Cardiac fibroblast (primary cell): ENCODE results near the gene AFAP1L1.
"Not testable (repeated sequence)": the region's sequence is repeated elsewhere in the genome, so short reads cannot be mapped to it uniquely, and the experiment has no call there.

Experiments used
- DNase-seq, 2 donors: peaks; one replicate each; pipeline versions ENCODE4 v3.0.0 to v3.0.0-alpha.2; 2010; ENCODE audit warnings: low read depth in 2 of 2
- H3K4me3 ChIP-seq, 2 donors: replicated peaks in 1 of 2; 1 replicate in 1 of 2; 2 replicates in 1 of 2; pipeline ENCODE4 v1.5.1; 2011; ENCODE audit warnings: low read depth in 2 of 2, low read length in 2 of 2, mild to moderate bottlenecking in 2 of 2, moderate library complexity in 1 of 2
- TF ChIP-seq, protein P1 (sequence below): IDR thresholded peaks from one replicate; pipeline ENCODE4 v1.5.1; 2011; ENCODE audit warnings: low read depth, mild to moderate bottlenecking, low read length, inconsistent platforms

AFAP1L1 gene

DNA sequence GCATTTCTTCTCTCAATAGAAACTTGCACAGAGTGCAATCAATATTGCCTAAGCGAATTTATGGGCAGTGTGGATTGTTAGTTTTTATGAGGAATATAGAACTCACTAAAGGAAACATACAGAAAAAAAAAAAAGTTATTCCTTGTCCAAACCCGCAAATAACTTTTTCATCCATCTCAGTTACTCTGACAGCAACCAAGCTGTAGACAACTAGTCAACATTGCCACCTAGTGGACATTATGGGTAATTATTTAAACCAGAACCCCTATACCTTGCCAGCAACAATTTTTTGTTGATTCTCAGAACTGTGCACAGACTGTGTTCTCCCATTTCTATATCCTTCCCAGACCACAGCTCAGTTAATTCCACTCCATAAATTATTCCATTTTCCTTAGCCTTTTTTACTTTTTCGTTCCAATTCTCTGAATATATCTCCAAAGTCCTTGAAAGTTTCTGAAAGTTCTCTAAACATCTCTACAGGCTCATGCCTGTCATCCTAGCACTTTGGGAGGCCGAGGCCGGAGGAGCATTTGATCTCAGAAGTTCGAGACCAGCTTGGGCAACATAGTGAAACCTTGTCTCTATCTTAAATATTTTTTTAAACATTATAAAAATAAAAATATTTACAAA lies 2.6 kb upstream of the AFAP1L1 start:
- TF ChIP-seq, protein P1, sequence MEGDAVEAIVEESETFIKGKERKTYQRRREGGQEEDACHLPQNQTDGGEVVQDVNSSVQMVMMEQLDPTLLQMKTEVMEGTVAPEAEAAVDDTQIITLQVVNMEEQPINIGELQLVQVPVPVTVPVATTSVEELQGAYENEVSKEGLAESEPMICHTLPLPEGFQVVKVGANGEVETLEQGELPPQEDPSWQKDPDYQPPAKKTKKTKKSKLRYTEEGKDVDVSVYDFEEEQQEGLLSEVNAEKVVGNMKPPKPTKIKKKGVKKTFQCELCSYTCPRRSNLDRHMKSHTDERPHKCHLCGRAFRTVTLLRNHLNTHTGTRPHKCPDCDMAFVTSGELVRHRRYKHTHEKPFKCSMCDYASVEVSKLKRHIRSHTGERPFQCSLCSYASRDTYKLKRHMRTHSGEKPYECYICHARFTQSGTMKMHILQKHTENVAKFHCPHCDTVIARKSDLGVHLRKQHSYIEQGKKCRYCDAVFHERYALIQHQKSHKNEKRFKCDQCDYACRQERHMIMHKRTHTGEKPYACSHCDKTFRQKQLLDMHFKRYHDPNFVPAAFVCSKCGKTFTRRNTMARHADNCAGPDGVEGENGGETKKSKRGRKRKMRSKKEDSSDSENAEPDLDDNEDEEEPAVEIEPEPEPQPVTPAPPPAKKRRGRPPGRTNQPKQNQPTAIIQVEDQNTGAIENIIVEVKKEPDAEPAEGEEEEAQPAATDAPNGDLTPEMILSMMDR: peak; percentile 63
- no peak overlapping the region for H3K4me3 ChIP-seq
- DNase-seq: peak; percentile 71 to 79

DNA sequence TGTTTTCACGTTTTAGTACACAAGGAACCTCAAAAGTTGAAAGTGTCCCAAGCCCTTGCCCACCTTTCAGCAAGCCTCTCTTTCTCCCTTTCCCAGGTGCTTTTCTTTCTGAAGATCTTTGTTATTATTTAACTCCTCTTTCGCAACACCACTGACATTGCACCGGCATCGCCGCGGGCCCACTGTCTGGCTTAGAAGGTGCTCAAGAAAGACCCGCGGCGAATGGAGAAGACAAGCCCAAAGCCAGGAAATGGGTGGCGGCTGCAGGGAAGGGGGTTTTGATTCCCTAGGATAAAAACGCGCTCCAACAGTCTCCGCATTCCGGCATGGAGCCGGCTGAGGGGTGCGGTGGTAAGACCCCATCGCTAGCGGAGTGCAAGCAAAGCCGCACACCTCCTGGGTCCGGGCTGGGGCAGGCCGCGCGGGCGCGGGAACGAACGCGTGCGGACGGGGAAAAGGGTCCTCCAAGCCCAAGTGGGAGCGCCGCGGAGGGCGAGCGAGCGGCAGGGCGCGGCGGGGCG lies 404 bp upstream of the AFAP1L1 start:
- TF ChIP-seq, protein P1: no peak
- H3K4me3 ChIP-seq: peak overlapping the region; percentile 51 to 68
- no peak for DNase-seq

GRCh38 chr5:149272781-149273180 lies 1.1 kb downstream of the AFAP1L1 start:
- peak overlapping the region; percentile 22 to 68 for H3K4me3 ChIP-seq
- not testable (repeated sequence) for DNase-seq

DNA sequence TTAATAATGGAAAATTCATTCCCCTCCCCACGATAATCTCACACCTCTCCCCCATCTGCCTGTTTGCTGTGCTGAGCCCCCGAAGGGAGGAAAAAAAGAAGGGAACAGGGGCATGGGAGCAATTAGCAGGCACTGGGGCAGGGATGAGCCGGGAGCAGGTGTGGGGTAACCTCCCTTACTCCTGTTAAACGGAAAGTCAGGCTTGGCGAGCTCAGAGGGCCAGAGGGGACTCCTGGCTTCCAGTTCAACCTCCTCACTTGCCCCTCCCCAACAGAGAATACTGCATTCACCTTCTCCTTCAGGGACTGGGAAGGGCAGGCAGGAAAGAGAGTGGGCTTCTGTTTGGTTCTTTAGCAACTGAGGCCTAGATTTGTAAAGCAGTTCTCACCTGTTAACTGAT lies 1.6 kb downstream of the AFAP1L1 start:
- TF ChIP-seq, protein P1: no peak
- peak overlapping the region in 1 of 2 donors; percentile 22 for H3K4me3 ChIP-seq
- DNase-seq: no peak

DNA sequence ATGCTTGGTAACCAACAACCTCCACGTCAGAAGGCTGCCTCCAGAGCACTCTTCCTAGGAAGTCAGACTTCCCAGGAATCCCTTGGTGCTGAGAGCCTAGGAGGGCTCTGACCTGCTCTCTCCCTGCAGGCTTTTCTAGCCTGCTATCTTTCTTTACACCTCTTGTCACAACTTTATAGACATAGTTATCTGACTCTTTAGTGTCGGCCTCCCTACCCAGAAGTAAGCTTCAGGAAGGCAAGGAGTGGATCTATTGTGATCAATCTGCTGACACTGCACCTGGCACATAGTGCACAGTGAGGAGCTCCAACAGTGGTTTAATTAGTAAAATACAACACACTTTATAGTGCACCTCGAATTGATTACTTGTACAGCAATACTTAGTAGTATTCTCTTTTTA lies 2.3 kb downstream of the AFAP1L1 start:
- no peak overlapping the region for H3K4me3 ChIP-seq
- TF ChIP-seq, protein P1: no peak
- DNase-seq: no peak

GRCh38 chr5:149274939-149275338 lies 3.3 kb downstream of the AFAP1L1 start:
- TF ChIP-seq, protein P1: no peak
- peak; percentile 24 to 76 for DNase-seq
- no peak overlapping the region for H3K4me3 ChIP-seq

- TF ChIP-seq, protein P1: no peak
- DNase-seq: peak in 1 of 2 donors; percentile 72
- no peak overlapping the region for H3K4me3 ChIP-seq
These were observed 6.1 kb downstream of the AFAP1L1 start for GRCh38 chr5:149277801-149278200.
